Activated naive CD4-positive, alpha-beta T cell treated with anti-CD3 and anti-CD28 coated beads, Interleukin-2, amount 50 U/mL, for 16 hours (primary cell): Measurements from ENCODE around the gene CD300A.

Experiments used
- DNase-seq: peaks from one replicate; pipeline ENCODE4 v3.0.0-alpha.2; 2020

CD300A gene

DNA sequence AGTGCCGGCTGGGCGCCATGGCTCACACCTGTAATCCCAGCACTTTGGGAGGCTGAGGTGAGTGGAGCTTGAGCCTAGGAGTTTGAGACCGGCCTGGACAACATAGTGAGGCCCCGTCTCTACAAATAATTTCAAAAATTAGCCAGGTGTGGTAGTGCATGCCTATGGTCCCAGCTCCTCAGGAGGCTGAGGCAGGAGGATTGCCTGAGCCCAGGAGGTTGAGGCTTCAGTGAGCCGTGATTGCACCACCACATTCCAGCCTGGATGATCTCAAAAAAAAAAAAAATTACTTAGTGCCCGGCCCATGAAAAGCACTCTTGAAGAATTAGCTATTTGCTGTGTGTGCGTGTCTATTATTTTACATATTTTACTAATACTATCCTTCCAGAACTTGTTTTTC is 24.9 kb upstream of the CD300A start:
- no peak for DNase-seq

DNA sequence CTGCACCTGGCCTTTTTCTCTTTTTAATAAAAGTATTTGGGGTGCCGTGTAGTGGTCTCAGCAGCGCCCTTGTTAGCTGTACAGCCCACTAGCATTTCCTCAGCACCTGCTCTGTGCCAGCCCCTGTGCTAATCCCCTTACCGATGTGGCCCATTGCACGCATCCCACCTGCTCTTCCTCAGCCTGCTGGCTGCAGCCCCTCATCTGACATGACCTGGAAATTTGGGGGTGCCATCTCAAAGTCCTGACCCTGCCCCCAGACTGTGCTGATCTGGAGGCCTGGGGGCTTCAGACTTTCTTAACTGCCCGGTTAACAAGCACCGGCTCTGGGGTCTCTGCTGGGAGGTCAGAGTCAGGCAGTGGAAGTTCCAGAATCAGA is 24.2 kb upstream of the CD300A start:
- no peak for DNase-seq

DNA sequence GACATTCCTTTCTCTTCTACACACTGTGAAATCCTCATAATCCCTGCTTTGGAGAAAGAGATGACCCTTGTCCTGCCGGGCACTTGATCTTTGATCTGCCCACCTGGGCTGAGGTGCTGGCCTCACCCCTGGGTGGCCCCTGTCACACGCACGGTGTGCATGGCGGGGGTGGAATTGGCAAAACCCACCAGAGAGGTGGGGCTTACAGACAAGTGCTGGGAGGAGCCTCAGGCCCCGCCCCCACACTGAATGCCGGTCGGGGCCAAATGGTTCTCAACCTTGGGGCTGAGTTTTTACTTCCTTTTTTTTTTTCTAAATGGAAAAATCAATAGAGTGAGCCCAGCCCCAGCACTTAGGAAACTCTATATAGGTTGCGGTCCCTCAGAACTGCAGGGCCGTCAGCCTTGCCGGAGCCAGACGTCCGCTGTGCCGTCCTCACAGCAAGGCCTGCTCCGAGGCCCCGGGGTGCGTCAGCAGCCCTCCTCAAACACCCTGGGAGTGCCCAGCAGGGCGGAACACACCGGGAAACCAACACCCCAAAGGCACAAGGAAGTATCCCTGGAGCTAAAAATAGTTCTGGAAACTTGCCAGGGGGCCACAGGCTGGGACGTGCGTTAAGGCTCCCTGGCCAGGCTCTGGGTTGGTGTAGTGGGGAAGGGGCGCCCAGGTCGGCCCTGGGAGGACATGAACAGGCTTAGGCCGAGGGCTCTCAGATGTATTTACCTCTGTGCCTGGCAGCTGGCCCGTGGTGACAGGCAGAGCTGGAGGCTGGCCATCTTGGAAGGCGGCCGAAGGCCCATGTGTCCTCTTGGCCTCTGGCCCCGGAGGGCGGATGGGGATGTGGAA is 23.5 kb upstream of the CD300A start:
- no peak for DNase-seq

DNA sequence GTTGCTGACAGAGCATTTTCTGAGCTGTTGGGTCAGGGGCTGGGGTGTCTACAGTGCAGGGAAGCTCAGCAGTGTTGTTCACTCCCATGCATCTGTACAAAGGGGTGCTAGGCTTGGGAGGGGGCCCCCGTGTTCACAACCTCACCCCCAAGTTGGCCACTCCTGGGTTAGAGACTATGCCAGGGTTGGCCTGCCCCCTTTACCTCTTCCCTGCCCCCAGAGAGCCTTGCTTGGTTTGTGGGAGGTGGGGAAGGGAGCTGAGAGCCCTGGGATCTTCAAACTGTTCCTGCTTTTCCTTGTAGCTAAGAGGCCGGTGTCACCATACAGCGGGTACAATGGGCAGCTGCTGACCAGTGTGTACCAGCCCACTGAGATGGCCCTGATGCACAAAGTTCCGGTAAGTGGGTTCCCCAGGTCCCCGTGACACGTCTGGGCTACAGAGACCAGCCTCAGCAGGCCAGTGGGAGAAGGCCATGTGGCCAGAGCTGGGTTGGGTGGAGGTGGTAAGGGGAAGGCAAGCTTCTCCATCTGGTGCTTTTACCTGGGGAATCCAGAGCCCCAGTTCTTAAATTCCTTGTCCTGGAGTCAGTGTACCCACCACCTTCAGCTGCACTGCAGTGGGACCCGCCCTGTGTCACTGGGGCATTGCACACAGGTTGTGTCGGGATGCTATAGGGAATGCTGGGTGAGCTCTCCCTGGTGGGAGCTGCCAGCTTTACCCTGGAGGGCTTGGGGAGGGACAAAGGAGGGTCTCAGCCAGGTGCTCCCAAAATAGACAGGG is 22.7 kb upstream of the CD300A start:
- DNase-seq = no peak

DNA sequence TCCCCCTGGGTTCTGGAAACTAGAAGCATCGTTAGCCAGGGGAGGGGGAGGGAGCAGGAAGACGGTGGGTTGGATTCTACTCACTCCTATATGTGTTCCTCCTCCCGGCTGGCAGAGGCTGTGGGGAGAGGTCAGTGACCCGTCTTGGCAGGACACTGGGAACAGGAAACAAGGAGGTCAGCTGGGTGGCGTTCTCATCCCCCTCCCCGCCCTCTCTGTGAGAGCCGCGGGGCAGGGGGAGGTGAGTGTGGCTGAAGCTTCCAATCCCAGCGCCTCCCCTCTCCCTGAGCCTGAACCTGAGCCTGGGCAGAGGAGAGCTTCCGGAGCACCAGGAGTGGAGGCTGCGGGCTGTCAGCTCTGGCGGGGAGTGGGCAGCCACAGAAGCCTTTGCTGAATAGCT is 22.0 kb upstream of the CD300A start:
- no peak for DNase-seq

DNA sequence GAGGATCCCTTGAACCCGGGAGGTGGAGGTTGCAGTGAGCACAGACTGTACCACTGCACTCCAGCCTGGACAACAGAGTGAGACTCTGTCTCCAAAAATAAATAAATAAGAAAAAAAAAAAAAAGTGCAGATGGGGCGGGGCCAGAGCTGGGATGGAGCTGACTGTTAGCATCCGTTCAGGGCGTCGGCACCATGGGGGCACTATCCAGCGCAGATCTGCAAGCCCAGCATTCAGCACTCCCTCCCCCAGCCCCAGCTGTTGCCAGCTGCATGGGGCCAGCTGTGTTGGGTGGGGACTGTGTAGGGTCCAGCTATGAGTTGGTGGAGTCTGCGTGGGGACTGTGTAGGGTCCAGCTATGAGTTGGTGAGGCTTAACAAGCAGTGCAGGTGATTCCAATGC is 21.3 kb upstream of the CD300A start:
- no peak for DNase-seq

DNA sequence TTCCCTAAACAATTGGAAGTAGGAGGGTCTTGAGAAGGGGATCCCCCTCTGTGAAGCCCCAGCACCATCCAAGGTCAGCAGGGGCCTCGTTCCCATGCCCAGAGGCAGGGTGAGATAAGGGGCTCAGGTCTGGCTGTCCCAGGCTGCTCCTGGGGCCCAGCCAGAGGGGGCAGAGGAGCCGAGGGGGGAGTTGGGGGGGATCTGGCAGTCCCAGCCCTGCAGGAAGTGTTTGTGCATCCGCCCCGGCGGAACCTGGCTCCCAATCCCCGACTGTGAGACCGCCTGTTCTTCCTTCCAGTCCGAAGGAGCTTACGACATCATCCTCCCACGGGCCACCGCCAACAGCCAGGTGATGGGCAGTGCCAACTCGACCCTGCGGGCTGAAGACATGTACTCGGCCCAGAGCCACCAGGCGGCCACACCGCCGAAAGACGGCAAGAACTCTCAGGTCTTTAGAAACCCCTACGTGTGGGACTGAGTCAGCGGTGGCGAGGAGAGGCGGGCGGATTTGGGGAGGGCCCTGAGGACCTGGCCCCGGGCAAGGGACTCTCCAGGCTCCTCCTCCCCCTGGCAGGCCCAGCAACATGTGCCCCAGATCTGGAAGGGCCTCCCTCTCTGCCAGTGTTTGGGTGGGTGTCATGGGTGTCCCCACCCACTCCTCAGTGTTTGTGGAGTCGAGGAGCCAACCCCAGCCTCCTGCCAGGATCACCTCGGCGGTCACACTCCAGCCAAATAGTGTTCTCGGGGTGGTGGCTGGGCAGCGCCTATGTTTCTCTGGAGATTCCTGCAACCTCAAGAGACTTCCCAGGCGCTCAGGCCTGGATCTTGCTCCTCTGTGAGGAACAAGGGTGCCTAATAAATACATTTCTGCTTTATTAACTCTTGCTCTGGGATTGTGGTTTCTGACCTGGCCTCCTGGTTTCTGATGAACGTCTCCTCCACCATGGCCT is 19.6 kb upstream of the CD300A start:
- DNase-seq = no peak

DNA sequence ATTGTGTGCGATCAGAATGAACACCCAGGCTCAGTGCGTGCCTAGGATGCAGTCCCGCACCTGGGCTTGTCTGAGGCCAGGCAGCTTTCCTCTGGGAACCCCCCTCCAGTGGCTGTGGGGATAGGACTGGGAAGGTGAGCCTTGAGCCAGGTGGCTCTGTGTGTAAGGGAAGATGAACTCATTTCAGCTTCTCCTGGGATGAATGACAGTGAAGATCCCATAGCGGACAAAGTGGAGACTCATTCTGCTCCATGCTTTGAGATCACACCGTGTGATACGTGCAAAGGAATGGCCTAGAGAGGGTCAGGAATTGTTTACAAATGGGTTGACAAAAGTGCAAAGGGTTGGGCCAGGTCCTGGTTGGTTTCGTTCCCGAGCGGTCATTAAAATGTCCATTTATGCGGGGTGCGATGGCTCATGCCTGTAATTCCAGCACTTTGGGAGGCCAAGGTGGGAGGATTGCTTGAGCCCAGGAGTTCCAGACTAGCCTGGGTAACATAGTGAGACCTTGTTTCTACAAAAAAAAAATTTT is 18.7 kb upstream of the CD300A start:
- no peak for DNase-seq

DNA sequence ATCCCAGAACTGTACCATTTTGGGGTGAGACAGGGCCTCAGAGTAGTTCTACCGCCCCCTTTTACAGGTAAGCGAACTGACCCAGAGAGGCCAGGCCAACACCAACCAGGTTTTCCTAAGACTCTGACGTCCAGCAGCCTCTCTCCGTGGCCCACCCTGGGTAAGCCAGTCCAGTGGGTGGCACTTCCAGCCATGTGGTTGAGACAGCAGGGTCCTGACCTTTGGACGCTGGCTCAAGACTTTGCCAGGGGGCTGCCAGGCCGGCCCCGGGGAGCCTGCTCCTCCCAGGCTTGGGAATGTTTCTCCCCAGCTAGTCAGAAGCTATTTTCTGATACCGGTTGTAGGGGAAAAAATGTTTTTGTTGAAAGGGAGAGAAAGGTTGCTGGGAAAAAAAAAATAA is 17.7 kb upstream of the CD300A start:
- DNase-seq = no peak

DNA sequence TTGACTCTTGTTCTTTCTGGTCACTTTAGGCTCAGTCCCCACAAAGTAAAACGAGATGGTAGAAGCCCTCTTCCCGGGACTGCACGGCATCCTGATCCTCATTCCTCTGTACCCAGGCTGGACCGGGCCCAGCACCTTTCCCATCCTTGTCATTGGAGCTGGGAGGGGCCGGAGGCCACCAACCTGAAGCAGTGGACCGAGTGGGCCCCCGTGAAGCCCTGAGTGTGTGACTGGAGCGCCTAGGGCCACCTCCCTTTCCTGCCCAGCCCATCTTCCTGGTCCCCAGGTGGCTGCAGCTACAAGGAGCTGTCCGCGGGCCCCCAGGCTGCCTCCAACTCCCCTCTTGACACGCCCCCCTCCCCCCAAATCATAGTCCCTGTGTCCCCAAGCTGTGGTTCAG is 17.1 kb upstream of the CD300A start:
- DNase-seq = no peak

DNA sequence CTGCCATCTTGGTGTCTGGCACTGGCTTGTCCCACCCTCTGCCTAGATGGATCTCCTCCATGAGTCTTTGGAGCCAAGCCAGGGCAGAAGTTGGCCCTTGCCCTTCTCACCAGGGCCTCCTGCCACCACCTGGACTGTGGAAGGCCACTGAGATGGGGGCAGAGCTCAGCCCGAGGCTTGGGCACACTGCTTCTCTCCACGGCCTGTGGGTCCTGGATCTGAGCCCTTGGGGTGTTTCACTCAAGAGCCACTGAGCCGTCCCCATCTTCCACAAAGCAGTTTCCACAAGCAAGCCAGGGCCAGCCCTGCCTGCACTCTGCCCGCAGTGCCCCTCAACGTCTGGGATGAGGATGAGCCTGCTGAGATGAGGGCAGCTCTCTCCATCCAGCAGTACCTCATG is 16.7 kb upstream of the CD300A start:
- no peak for DNase-seq

DNA sequence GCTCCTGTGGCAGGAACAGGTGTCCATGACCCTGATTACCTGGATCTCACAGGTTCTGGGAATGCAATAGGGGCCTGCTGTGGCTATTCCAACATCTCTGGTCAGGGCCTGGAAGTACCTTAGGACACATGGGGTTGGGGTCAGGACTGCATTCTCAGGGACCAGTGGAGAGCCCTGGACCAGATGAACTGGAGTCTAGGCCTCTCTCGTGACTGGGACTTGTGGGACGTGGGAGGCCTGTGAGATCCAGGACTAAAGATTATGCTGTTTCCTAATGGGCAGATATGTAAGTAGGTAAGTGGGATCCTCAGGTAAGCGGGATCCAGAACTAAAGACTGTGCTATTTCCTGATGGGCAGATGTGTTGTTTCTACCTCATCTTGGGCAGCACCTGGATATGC is 16.2 kb upstream of the CD300A start:
- DNase-seq = no peak

DNA sequence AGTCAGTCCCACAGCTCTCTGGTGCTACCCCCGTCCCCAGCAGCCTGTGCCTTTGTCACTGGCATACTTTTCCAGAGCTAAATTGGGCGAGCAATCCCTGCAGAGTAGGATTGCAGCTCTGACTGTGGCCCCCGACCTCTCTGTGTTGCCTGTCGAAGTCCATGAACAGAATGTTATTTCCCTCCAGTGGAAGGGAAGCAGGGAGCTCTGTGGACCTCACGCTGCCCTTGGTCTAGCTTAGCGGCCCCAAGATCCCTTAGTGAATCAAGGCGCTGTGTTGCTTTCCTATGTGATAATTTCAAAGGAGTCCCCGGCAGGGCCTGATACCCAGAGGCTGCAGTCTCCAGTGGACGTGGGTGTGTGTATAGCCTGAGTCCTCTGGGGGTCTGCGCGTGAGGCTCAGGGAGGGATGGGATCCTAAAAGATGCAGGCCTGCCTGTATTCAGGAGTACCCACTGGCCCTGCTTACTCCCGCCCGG is 15.5 kb upstream of the CD300A start:
- DNase-seq = no peak

DNA sequence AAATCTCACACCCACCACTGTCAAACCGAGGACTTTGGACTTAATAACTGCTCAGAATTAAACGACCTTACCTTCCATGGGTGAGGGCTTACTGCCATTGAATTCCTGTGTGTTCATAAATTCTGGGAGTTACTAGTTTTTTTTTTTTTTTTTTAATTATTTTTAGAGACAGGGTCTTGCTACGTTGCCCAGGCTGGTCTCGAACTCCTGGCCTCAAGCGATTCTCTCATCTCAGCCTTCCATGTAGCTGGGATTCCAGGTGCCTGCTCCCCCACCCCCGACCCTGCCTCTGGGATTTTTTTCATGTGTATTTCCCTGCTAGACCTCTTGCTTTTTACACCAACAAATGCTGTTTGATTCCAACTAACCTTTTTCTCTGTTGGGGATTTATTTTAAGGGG is 14.9 kb upstream of the CD300A start:
- no peak for DNase-seq

DNA sequence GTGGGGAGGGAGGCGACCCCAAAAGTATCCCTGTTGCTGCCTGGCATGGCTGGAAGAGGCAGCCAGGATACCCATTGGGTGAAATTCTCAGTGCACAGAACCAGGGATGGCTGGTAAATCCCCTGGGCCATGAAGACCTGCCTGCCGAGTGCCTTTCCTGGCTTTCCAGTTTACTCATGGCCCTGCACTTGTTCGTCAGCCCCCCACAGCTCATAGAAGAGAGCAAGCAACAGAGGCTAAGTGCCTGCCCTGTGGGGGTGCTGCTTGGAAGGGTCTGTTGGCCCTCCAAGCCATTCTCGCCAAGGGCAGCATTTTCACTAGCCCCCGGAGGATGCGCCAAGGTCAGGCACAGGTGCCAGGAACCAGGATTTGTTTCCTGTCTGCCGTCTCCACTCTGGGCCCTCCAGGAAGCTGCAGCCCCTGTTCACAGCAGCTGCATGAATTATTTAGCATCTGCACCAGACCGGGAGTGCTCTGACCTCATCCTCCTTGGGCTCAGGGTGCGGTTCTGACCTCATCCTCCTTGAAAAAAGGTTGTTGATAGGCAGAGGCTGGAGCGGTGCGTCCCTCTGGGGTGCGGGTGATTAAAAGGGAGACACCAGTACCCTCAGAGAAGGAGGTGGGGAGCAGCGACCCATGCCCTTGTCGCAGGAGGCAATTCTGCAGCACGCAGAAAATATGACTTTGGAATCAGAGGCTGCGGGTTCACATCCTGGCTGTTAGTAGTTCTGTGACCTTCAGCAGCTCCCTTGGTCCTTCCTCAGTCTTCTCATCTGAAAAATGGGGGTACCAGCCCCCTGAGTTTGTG is 14.2 kb upstream of the CD300A start:
- no peak for DNase-seq

DNA sequence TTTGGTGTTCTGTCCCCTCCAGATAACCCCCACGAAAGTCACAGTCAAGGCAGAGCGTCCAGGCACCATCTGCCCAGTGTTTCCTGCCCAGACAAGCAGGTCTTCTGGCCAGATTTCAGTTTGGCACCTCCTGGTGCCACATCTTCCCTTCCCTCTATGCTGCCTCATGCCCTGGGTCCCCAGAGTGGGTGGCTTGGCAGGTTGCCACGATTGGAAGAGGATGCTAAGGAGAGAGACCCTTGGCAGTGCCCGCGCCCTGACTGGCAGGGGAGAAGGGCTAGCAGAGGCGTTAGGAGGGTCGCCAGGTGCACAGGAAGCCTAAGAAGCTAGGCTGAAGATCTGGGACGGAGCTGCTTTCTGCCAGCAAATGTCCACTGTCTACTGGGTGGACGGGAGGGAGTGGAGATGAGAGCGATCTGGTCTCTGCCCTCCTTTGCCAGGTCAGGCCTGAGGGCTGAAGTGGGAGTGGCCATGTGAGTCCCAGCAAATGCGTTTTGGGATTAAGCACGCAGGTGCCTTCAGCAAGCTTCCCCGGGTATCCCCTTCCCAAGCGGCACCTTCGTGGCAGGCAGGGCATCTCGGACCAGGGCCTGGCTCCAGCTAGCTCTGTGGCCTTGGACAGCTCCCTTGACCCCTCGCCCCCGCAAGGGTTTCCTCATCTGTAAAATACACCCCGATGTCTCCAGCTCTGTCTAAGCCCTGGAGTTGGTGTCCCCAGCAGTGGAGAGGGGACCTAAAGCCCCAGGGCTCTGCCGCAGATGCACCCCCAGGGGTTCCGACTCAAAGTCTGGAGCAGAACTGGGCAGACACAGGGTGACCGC is 13.4 kb upstream of the CD300A start:
- no peak for DNase-seq

DNA sequence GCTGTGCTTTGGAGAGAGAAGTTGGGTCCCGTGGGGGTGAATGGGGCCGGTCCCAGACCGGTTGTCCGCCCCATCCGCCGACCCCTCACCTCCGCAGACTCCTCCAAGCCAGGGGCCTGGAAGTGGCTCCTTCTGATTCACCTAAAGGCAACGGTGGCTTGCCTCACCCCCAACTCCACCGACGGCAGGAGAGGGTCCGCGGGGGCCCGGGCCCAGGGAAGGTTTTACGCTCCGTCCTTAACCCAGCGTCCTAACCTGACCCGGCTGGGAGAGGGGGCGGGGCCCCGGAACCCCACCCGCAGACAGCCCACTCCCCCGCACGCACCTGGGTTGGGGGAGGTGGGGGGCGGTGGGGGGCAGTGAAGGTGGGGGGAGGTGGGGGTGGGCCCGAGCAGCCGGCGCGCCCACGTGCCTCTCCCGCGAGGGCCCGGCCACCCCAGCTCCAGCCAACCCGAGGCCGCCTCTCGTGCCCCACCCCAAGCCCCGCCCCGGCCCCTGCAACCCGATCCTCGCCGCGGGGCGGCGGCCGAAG is 12.7 kb upstream of the CD300A start:
- no peak for DNase-seq

DNA sequence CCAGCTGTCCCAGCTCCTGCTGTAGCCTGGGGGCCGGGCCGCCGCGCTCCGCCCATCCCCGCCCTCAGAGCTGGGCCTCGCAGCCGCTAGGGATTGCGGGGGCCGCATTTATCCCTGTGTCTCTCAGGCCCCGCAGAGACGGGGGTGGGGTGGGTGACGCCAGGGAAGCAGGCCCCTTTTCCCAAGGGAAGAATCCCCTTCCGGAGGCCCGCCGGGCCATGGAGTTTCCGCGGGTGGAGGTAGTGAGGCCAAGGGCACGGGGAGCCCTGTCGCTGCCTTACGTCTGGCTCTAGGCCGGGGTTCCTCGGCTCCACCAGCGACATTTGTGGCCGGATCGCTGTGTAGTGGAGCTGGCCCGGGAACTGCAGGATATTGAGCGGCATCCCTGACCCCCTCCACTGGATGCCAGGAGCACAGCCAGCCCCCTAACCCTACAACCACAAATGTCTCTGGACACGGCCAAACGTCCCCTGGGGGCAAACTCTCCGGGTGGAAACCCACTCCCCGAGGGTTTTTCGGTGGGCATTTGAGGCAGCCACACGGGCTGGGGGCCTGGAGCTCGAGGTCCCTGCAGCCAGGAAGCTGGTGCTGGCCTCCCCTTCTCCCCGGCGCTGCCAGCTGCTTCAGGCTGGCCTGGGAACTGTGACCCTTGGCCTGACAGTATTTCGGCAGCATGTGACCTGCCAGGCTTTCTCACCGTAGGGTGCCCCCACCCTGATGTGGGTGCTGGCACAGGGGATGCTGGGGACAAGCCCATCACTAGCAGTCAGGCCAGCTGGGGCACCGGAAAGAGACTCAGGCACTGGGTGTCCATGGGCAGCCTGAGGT is 12.0 kb upstream of the CD300A start:
- peak; percentile 65 for DNase-seq

DNA sequence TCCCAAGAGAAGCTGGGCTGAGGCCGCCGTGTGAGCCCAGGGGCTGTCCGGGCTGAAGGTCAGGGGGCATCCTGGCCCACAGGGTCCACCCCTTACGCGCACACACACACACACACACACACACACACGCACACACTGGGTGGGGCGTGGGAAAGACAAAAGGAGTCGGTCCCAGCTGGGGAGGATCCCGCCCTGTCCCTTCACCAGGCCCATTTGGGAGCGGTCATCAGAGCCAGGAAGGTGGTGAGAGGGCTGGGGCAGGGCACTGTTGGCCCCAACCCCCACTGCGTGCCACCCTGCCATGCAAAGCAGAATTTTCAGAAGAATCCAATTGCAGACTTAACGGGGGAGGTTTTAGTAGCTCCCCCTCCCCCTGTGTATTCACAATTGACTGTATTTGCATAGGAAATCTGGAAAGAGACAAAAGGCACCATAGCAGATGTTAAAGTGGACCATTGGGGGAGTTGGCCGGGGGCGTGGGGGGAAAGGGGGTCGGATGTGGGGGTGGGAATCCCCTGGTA is 11.3 kb upstream of the CD300A start:
- no peak for DNase-seq

DNA sequence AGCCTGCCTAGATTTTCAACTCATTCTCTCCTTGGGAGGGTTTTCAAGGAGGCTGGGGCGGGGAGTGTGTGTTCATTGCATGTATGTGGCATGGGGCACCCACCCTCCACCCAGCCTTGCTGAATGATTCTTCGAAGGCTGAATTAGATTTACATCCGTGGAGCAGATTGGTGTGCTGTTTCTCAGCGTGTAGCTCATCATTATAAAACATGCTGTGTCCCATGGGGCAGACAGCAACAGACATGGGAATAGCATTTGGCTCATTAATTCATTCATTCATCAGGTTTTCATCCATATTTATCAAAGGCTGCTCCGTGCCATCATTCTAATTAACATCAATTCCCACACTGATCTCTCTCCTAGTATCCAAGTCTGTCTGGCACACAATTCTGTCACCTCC is 10.6 kb upstream of the CD300A start:
- DNase-seq = no peak
